Measurements from ENCODE around the gene YIF1A.
A peak's percentile ranks its signal among the peaks of the same experiment; 100 is the strongest.
"Not testable (repeated sequence)": the region's sequence is repeated elsewhere in the genome, so short reads cannot be mapped to it uniquely, and the experiment has no call there.

YIF1A gene

DNA sequence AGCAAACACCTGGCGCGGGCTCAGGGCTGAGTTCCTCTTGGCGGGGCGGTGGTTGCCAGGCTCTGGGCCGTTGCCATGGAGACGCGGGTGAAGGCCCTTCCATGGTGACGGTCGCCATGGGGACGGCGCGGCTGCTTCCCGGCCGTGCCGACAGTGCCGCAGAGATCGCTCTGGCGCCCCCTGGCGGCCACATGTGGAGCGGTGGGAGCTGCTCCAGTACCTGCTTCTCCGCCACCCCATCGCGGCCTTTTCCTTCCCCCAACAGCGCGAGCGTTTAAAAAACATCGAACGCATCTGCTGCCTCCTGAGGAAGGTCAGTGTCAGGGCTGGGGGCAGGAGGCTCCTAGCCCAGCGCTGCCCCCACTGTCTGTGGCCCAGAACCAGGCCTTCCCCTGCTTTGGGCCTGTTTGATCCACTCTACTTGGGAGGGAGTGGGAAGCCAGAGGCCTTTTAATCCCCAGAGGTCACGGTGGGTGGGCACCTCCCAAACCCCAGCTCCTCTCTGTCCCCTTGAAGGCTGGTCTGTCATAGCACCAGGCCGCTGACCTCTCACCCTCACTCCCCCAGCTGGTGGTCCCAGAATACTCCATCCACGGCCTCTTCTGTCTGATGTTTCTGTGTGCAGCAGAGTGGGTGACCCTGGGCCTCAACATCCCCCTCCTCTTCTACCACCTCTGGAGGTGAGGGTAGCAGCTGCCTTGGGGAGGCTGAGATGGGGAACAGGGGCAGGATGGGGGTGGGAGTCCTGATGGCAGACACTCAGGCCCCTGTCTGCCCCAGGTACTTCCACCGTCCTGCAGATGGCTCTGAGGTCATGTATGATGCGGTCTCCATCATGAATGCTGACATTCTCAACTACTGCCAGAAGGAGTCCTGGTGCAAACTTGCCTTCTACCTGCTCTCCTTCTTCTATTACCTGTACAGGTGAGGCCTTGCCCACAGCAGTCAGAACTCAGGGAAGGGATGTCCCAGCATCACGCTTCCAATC, 6.2 kb downstream of the YIF1A start:
- no peak overlapping the region for H3K27ac ChIP-seq (ENCODE audit: low read length)
- no peak overlapping the region for H3K9ac ChIP-seq (ENCODE audit: low read length in 2 of 2)
- peaks cover 0 to 4% of the 10 kb centered on the region in 2 donors for H3K27me3 ChIP-seq (ENCODE audit: control insufficient read depth in 1 of 2, insufficient read depth in 2 of 2, low read length in 2 of 2)
- no peaks in the 10 kb centered on the region for H3K9me3 ChIP-seq (ENCODE audit: control insufficient read depth in 2 of 2, low read length in 2 of 2)
- H3K4me1 ChIP-seq (ENCODE audit: control insufficient read depth, insufficient read depth, low read length): peaks cover 31% of the 10 kb centered on the region
- peaks cover 0 to 8% of the 10 kb centered on the region in 2 donors for H3K36me3 ChIP-seq (ENCODE audit: control insufficient read depth in 2 of 2, insufficient read depth in 2 of 2, low read length in 2 of 2)
- H3K4me3 ChIP-seq (ENCODE audit: low read length in 2 of 2): peak overlapping the region in 1 of 2 donors; percentile 8

DNA sequence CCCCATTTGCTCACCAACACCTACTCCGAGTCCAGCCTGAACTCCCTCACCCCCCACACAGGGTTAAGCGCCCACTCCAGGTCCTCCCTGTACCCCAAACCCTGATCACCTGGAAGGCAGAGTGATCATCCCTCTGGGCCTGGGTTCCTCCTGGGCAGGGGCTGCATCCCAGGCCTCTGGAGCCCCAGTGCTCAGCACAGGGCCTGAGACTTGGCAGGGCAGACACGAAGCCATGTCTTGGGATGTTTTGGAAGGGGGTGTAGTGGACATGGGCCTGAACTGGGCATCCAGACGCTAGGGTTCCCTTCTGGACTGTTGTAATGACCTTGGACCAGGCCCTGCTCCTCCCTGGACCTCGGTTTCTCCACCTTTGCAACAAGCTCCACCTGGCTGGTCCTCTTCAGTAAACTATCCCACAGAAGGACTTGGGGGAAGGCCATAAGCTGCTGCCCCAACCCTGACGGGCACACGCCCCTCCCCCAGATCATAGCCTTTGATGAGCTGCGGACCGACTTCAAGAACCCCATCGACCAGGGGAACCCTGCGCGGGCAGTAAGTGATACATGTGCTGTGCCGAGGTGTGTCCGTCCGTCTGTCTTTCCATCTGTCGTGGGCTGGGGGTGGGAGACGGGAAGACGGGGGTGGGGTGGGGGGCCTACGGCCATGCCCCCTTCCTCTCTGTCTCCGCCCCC, 7.0 kb downstream of the YIF1A start:
- Histone ChIP-seq H3K9ac (ENCODE audit: low read length in 2 of 2) (peak overlapping the region in 1 of 2 donors; percentile 27), H3K9me3 (ENCODE audit: control insufficient read depth in 2 of 2, low read length in 2 of 2) (no peaks in the 10 kb centered on the region), H3K36me3 (ENCODE audit: control insufficient read depth in 2 of 2, insufficient read depth in 2 of 2, low read length in 2 of 2) (peaks cover 0 to 7% of the 10 kb centered on the region in 2 donors), H3K4me3 (ENCODE audit: low read length in 2 of 2) (no peak overlapping the region), H3K27ac (ENCODE audit: low read length) (no peak overlapping the region), H3K27me3 (ENCODE audit: control insufficient read depth in 1 of 2, insufficient read depth in 2 of 2, low read length in 2 of 2) (peaks cover 0 to 4% of the 10 kb centered on the region in 2 donors), H3K4me1 (ENCODE audit: control insufficient read depth, insufficient read depth, low read length) (peaks cover 27% of the 10 kb centered on the region)

DNA sequence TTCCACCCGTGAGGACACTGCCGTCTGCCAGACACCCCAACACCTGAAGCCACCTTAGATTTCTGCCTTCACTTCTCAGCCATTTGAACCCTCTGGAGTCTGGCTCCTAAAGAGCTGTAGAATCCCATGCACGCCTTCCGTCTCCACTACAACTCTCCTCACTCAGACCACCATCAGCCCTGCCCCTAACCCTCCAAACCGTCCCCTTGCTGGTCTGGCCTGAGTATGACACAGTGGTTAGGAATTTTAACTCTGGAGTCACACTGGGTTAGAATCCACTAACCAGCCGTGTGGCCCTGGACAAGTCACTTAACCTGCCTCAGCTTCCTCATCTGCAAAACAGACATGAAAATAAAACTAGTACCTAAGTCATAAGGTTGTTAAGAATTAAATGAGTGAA, 7.9 kb downstream of the YIF1A start:
- Histone ChIP-seq H3K9me3 (ENCODE audit: control insufficient read depth in 2 of 2, low read length in 2 of 2) (no peaks in the 10 kb centered on the region), H3K27me3 (ENCODE audit: control insufficient read depth in 1 of 2, insufficient read depth in 2 of 2, low read length in 2 of 2) (peaks cover 0 to 4% of the 10 kb centered on the region in 2 donors), H3K9ac (ENCODE audit: low read length in 2 of 2) (no peak overlapping the region), H3K36me3 (ENCODE audit: control insufficient read depth in 2 of 2, insufficient read depth in 2 of 2, low read length in 2 of 2) (peaks cover 5 to 7% of the 10 kb centered on the region in 2 donors), H3K4me1 (ENCODE audit: control insufficient read depth, insufficient read depth, low read length) (peaks cover 22% of the 10 kb centered on the region), H3K4me3 (ENCODE audit: low read length in 2 of 2) (no peak overlapping the region), H3K27ac (ENCODE audit: low read length) (no peak overlapping the region)

- Histone ChIP-seq H3K36me3 (ENCODE audit: control insufficient read depth in 2 of 2, insufficient read depth in 2 of 2, low read length in 2 of 2) (peaks cover 7 to 10% of the 10 kb centered on the region in 2 donors), H3K4me3 (ENCODE audit: low read length in 2 of 2) (no peak overlapping the region), H3K9me3 (ENCODE audit: control insufficient read depth in 2 of 2, low read length in 2 of 2) (no peaks in the 10 kb centered on the region), H3K27me3 (ENCODE audit: control insufficient read depth in 1 of 2, insufficient read depth in 2 of 2, low read length in 2 of 2) (peaks cover 0 to 4% of the 10 kb centered on the region in 2 donors), H3K27ac (ENCODE audit: low read length) (no peak overlapping the region), H3K4me1 (ENCODE audit: control insufficient read depth, insufficient read depth, low read length) (peaks cover 18% of the 10 kb centered on the region), H3K9ac (ENCODE audit: low read length in 2 of 2) (no peak overlapping the region)
Observed at GRCh38 chr11:66280428-66280827, 8.5 kb downstream of the YIF1A start.

DNA sequence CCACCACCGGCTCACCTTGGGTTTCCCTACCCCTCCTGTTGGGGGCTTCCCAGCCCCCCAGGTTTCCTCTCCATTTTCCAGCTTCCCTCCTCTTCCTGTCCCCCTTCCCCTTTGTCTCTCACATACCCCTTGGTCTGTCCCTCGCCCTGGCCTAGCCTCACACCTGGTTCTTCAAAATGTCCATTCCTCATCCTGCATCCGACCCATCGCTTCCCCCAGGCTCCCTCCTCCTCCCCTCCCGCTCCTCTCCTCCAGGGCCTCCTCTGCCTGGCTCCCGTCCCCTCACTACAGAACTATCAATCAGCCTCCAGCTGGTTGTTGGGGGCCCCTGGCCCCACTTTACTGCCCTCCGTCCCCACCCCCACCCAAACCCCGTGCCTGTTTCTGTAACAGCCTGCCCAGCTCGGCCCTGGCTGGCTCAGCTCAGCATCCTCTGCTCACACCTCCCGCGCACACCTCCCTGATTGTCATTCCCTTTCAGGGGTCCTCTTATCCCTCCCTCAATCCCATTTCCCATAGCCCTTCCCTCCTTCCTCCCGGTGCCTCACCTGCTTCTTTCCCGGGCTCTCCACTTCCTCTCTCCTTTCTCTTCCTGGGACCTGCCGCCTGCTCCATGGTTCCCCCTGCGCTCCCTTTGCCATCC, 9.7 kb downstream of the YIF1A start:
- no peak overlapping the region for H3K9ac ChIP-seq (ENCODE audit: low read length in 2 of 2)
- peaks cover 14% of the 10 kb centered on the region for H3K4me1 ChIP-seq (ENCODE audit: control insufficient read depth, insufficient read depth, low read length)
- no peak overlapping the region for H3K4me3 ChIP-seq (ENCODE audit: low read length in 2 of 2)
- no peak overlapping the region for H3K27ac ChIP-seq (ENCODE audit: low read length)
- H3K36me3 ChIP-seq (ENCODE audit: control insufficient read depth in 2 of 2, insufficient read depth in 2 of 2, low read length in 2 of 2): peaks cover 16 to 18% of the 10 kb centered on the region in 2 donors
- H3K9me3 ChIP-seq (ENCODE audit: control insufficient read depth in 2 of 2, low read length in 2 of 2): no peaks in the 10 kb centered on the region
- peaks cover 0 to 4% of the 10 kb centered on the region in 2 donors for H3K27me3 ChIP-seq (ENCODE audit: control insufficient read depth in 1 of 2, insufficient read depth in 2 of 2, low read length in 2 of 2)

DNA sequence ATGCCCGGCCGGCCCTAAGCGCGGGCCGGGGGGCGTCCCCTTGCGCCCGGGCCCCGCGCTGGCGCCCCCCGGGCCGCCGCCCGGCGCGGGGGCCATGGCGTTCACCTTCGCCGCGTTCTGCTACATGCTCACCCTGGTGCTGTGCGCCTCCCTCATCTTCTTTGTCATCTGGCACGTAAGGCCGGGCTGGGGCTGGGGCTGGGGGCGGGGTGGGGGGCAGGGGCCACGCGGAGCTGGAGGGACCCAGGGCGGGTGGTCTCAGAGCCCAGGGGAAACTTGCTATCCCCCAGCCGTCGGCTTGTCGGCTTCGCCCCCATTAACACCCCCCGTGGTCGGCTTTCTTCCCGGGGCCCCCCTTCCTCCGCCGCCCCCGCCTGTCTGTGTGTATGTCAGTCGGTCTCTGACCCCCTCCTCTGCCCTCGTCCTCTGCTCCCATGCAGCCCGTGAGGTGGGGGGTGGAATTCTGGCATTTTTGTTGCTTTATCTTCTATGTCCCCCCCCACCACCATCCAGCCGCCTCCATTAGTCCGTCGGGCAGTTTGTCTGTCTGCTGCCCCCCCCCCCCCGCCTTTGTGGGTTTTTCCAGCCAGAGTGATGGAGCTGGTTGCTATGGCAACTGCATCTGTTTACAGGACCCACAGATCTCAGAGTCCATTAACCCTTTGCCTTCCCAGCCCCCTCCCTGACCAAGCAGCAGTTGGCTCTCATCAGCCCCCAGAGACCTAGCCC, 10.4 kb downstream of the YIF1A start:
- H3K27ac ChIP-seq (ENCODE audit: low read length): no peak overlapping the region
- H3K4me1 ChIP-seq (ENCODE audit: control insufficient read depth, insufficient read depth, low read length): peaks cover 14% of the 10 kb centered on the region
- peaks cover 22 to 25% of the 10 kb centered on the region in 2 donors for H3K36me3 ChIP-seq (ENCODE audit: control insufficient read depth in 2 of 2, insufficient read depth in 2 of 2, low read length in 2 of 2)
- peaks cover 0 to 4% of the 10 kb centered on the region in 2 donors for H3K27me3 ChIP-seq (ENCODE audit: control insufficient read depth in 1 of 2, insufficient read depth in 2 of 2, low read length in 2 of 2)
- no peak overlapping the region for H3K9ac ChIP-seq (ENCODE audit: low read length in 2 of 2)
- H3K4me3 ChIP-seq (ENCODE audit: low read length in 2 of 2): no peak overlapping the region
- H3K9me3 ChIP-seq (ENCODE audit: control insufficient read depth in 2 of 2, low read length in 2 of 2): no peaks in the 10 kb centered on the region

GRCh38 chr11:66277471-66278362, 11.2 kb downstream of the YIF1A start, which contains the start of gene CNIH2:
CNIH2 (plus strand) TSS chr11:66278175; CDS start chr11:66278457, 282 bp downstream.
- no peak within 1 kb of the TSS for H3K9ac ChIP-seq (ENCODE audit: low read length in 2 of 2)
- H3K27ac ChIP-seq (ENCODE audit: low read length): peak within 1 kb of the TSS; percentile 58
- peaks cover 11% of the 10 kb centered on the region for H3K4me1 ChIP-seq (ENCODE audit: control insufficient read depth, insufficient read depth, low read length)
- H3K4me3 ChIP-seq (ENCODE audit: low read length in 2 of 2): peak within 1 kb of the TSS in 1 of 2 donors; percentile 60
- H3K9me3 ChIP-seq (ENCODE audit: control insufficient read depth in 2 of 2, low read length in 2 of 2): no peaks in the 10 kb centered on the region
- H3K27me3 ChIP-seq (ENCODE audit: control insufficient read depth in 1 of 2, insufficient read depth in 2 of 2, low read length in 2 of 2): peaks cover 0 to 4% of the 10 kb centered on the region in 2 donors
- peaks cover 31 to 33% of the 10 kb centered on the region in 2 donors for H3K36me3 ChIP-seq (ENCODE audit: control insufficient read depth in 2 of 2, insufficient read depth in 2 of 2, low read length in 2 of 2)

- not testable (repeated sequence) for H3K4me3 ChIP-seq (ENCODE audit: low read length in 2 of 2); H3K27ac ChIP-seq (ENCODE audit: low read length); H3K27me3 ChIP-seq (ENCODE audit: control insufficient read depth in 1 of 2, insufficient read depth in 2 of 2, low read length in 2 of 2); H3K4me1 ChIP-seq (ENCODE audit: control insufficient read depth, insufficient read depth, low read length); H3K9me3 ChIP-seq (ENCODE audit: control insufficient read depth in 2 of 2, low read length in 2 of 2); H3K9ac ChIP-seq (ENCODE audit: low read length in 2 of 2)
- peaks cover 37 to 39% of the 10 kb centered on the region in 2 donors for H3K36me3 ChIP-seq (ENCODE audit: control insufficient read depth in 2 of 2, insufficient read depth in 2 of 2, low read length in 2 of 2)
Observed at GRCh38 chr11:66277064-66277463, 11.9 kb downstream of the YIF1A start.

- H3K27me3 ChIP-seq (ENCODE audit: control insufficient read depth in 1 of 2, insufficient read depth in 2 of 2, low read length in 2 of 2); H3K27ac ChIP-seq (ENCODE audit: low read length); H3K4me1 ChIP-seq (ENCODE audit: control insufficient read depth, insufficient read depth, low read length); H3K9me3 ChIP-seq (ENCODE audit: control insufficient read depth in 2 of 2, low read length in 2 of 2); H3K9ac ChIP-seq (ENCODE audit: low read length in 2 of 2); H3K4me3 ChIP-seq (ENCODE audit: low read length in 2 of 2): not testable (repeated sequence)
- H3K36me3 ChIP-seq (ENCODE audit: control insufficient read depth in 2 of 2, insufficient read depth in 2 of 2, low read length in 2 of 2): peaks cover 41 to 44% of the 10 kb centered on the region in 2 donors
Observed at GRCh38 chr11:66276619-66277018, 12.3 kb downstream of the YIF1A start.

Data from stomach smooth muscle (tissue), 2 donors.